GM18858 (cell line): ENCODE results near the gene PDE6A.

Source experiments
- ATAC-seq: cut with Tn5 transposase; IDR thresholded peaks from one replicate; pipeline ENCODE4 v1.9.1; 2021; ENCODE audit not compliant: unreplicated experiment

The PDE6A gene

GRCh38 chr5:149944666-149945065 lies at the start of gene PDE6A:
PDE6A (minus strand) TSS chr5:149944793; CDS start chr5:149944673, 120 bp downstream.
- ATAC-seq: no peak

- ATAC-seq: no peak
These were observed 48.9 kb upstream of the PDE6A start for GRCh38 chr5:149993471-149993870.

- peak; percentile 64 for ATAC-seq
These were observed 46.2 kb upstream of the PDE6A start for GRCh38 chr5:149990518-149991376.

DNA sequence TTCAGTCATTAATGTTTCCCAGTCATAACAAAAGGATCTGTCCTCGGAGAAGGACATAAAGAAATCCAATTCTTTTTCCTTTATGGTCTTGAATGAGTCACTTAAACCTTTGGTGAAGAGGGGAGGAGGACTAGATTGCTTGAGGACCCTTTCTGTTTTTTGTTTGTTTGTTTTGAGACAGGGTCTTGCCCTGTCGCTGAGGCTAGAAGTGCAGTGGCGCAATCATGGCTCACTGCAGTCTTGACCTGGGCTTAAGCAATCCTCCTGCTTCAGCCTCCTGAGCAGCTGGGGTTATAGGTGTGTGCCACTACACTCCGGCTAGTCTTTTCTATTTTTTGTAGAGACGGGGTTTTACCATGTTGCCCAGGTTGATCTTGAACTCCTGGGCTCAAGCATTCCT lies 43.5 kb upstream of the PDE6A start:
- no peak for ATAC-seq

DNA sequence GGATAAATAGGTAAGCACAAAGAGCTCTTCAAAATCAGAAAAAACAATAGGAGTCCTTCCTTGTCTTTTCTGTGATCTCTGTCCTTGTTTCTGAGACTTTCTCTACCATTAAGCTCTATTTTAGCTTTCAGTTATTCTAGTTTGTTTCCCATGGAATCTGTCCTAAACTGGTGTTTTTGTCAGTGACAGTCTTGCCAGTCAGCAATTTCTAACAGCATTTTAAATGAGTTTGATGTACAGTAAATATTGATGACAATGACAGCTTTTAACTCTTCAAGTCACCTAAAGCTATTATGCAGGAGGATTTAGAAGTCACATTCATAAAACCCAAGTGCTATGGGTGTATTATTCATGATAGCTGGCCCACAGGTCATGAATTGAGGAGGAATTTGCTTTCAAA lies 37.9 kb upstream of the PDE6A start:
- no peak for ATAC-seq

GRCh38 chr5:149981206-149981605 lies 36.6 kb upstream of the PDE6A start:
- no peak for ATAC-seq

DNA sequence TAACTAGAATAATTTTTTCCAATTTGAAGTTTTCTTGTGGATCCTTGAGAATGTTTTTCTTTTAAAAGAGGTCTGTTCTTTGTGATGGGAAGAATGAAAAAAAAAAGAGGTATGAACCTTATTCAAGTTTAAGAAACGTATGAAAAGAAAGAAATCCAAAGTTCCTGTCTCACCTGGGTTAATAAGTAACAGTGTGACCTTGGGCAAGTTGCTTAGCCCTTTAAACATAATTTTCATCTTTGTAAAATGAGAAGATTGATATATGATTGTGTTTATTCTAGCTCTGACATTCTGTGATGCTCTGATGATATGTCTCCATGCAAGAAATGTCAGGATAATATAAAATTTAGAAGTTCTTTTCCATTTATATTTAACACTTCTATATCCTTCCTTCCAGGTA lies 35.3 kb upstream of the PDE6A start:
- no peak for ATAC-seq

DNA sequence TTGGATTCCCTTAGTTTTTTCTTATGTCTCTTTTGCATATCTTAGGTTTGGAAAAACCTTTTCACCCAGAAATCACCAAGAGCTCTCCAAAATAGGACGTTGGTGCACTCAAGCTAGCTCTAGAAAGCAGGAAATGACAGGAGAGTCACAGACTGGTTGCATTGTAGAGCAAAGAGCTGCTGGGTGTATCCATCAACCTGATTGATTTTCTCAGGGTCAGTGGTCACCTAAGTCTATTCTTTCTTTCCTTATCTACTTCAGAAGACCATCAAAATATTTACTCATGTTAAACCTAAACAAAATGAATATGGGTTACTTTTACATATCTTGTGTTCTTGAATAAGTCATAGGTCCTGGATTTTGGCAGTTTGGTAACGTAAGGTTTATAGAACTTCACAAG lies 30.8 kb upstream of the PDE6A start:
- ATAC-seq: no peak

- no peak for ATAC-seq
These were observed 24.8 kb upstream of the PDE6A start for GRCh38 chr5:149969181-149969930.

DNA sequence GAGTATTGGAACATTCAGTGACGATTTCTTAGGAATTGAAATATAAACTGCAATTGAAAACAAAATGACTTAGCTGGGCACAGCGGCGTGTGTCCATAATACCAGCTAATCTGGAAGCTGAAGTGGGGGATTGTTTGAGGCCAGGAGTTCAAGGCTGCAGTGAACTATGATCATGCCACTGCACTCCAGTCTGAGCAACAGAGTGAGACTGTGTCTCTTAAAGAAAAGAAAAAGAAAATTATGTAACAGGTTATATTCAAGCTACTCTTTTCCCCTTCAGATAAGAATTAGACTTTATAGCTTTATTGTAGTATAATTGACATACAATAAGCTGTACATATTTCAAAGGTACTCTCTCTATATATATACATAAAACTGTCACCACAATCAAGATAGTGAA lies 22.4 kb upstream of the PDE6A start:
- no peak for ATAC-seq

DNA sequence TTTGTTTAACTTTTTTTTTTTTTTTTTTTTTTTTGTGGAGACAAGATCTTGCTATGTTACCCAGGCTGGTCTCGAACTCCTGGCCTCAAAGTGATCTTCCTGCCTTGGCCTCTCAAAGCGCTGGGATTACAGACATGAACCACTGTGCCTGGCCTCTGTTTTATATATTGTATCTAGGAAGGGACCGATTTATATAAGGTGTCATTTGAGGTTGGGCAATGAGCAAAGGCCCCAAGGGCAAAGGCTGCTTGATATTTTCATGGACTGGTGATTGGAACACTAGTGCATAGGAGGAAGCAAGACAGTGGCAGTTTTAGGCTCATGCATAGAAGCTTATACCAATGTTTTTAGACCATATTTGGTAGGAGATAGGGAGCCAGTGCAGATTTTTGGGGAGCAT lies 19.1 kb upstream of the PDE6A start:
- ATAC-seq: no peak

GRCh38 chr5:149962601-149963300 lies 18.2 kb upstream of the PDE6A start:
- no peak for ATAC-seq

DNA sequence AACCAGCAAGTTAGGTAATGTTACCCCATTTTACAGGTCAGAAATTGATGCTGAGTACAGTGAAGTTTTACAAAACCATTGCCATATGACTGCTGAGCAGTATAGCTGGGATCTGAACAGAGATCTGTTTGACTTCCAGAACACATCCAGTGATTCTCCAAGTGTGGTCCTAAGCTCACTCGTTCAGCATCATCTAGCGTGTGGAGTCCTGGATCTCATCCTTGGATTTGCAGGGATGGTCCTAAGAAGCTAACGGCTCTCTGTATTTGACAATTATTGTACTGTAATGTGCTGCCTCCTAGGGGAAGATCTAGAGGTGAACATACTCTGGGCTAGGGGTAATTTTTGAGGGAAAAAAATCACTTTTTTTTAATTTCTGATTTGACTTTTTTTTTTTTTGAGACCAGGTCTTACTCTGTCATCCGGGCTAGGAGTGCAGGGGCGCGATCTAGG lies 17.4 kb upstream of the PDE6A start:
- ATAC-seq: no peak

GRCh38 chr5:149961186-149961685 lies 16.6 kb upstream of the PDE6A start:
- ATAC-seq: no peak

- ATAC-seq: peak; percentile 97
These were observed 15.9 kb upstream of the PDE6A start, which contains the start of gene SLC26A2 for GRCh38 chr5:149960272-149961185. SLC26A2 (plus strand) TSS chr5:149960758; CDS start chr5:149977653, 16,895 bp downstream.

- ATAC-seq: no peak
These were observed 15.0 kb upstream of the PDE6A start for GRCh38 chr5:149959406-149960236.

DNA sequence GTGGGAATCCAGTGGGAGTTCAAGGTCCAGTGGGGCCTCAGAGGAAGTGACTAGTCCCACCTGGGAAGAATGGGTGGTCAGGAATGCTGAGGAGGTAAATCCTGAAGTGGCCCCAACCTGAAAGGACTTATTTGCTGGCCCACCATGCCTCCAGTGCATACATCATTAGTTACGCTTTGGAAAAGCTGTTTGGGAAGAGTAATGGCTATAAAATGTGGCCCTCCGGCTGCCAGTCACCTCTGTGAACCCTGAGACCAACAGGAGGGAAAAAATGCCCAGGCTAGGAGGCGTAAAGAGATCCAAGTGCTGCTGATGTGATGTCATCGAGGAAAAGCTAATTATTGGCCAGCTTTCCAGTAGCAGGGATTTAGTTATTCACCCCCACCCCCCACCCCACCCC lies 13.3 kb upstream of the PDE6A start:
- ATAC-seq: no peak

DNA sequence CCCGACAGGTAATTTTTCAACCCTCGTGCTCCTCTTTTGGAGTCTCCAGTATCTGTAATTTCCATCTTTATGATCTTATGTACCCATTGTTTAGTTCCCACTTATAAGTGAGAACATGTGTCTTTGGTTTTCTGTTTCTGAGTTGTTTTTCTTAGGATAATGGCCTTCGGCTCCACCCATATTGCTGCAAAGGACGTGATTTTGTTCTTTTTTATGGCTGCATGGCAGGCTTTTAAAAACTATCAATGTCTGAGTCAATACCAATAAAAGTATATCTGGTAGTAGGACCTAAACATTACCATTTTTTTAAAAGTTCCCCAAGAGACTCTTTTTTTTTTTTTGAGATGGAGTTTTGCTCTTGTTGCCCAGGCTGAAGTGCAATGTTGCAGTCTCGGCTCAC lies 12.1 kb upstream of the PDE6A start:
- no peak for ATAC-seq

- no peak for ATAC-seq
These were observed 10.2 kb upstream of the PDE6A start for GRCh38 chr5:149954798-149955197.
